ENCODE measurements around the gene CYP4F2. TPM values are rescaled to one million over a fixed set of nuclear protein-coding genes. Genes with fewer than 3 reads are reported as not detected.

The CYP4F2 gene
- total and polyA plus RNA-seq, 10 of the 15 experiments (the other 5 are each of a cell fraction or from before 2014, with no cell fraction given): 0.08 to 3.5 (median 0.63) TPM

DNA sequence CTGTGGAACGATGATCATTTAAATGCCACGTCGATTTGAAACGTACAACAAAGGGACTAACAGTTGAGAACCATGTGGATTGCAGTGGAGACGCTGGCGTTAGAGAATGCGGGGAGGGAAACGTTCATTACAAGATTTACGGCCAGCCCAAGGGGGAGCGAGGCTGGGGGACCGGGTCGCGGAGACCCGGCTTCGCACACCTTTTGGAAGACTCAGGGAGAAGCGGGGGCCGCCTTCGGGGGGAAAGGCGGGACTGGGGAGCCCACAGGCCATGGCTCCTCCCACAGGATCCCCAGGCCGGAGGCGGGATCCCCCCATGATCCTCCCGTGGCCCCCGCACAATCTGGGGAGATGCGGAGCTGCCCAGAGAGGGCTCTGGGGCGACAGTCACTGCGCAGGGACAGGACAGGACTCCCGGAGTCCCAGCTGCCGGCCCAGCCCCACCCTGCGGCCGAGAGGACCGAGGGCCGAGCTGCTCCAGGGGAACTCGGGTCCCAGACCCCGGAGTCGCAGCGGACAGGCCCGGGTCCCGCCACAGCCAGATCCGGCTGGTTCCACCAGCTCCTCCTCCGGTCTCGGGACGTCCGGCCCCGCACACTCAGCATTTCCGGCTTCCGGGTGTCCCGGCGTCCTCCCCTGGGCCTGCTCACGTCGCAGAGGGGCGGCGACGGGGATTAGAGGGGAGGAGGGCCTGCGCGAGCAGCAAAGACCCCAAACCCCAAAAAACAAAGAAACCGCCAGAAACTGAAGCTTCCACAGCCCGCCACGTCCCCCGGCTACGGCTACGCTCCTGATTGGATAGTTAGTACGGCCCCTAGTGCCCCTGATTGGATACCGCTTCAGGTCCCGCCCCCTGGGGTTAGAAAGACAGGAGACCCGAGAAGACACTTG, 61.3 kb downstream of the CYP4F2 start (continued):
- TF ChIP-seq, protein P1, sequence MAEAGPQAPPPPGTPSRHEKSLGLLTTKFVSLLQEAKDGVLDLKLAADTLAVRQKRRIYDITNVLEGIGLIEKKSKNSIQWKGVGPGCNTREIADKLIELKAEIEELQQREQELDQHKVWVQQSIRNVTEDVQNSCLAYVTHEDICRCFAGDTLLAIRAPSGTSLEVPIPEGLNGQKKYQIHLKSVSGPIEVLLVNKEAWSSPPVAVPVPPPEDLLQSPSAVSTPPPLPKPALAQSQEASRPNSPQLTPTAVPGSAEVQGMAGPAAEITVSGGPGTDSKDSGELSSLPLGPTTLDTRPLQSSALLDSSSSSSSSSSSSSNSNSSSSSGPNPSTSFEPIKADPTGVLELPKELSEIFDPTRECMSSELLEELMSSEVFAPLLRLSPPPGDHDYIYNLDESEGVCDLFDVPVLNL (IDR thresholded peaks at IDR 0.05; ENCODE audit: low read depth, low read length): no peak
- TF ChIP-seq PKNOX1 (IDR thresholded peaks at IDR 0.05) (peak; percentile 90), ZNF274 (IDR thresholded peaks at IDR 0.05; ENCODE audit: insufficient read depth, insufficient read length) (no peak), MTA3 (IDR thresholded peaks at IDR 0.05; ENCODE audit: borderline replicate concordance, low read length) (0 out of 2 replicates have a peak, but pooled peaks have one; percentile 8), BRCA1 (IDR thresholded peaks at IDR 0.05; ENCODE audit: low read depth, low read length) (no peak), POLR2A (IDR thresholded peaks at IDR 0.05; ENCODE audit: low read depth, low read length) (peak; percentile 100), POLR2AphosphoS5 (IDR thresholded peaks at IDR 0.05; ENCODE audit: low read length) (peak; percentile 88), NFYA (IDR thresholded peaks at IDR 0.05; ENCODE audit: borderline replicate concordance, low read depth, low read length) (peak; percentile 73), ZNF24 (IDR thresholded peaks at IDR 0.05) (no peak), HDAC6 (IDR thresholded peaks at IDR 0.05; ENCODE audit: unreplicated experiment) (peak; percentile 59), YY1 (IDR thresholded peaks at IDR 0.05; ENCODE audit: low read depth, low read length) (no peak), GABPA (IDR thresholded peaks at IDR 0.05; ENCODE audit: low read depth) (peak; percentile 89), CREB1 (IDR thresholded peaks at IDR 0.05; ENCODE audit: low read depth) (peak; percentile 68), IRF4 (IDR thresholded peaks at IDR 0.05; ENCODE audit: low read depth, low read length) (no peak), CREM (IDR thresholded peaks at IDR 0.05; ENCODE audit: low read depth) (peak; percentile 36; the same call in 1 of the 2 replicates), SIX5 (IDR thresholded peaks at IDR 0.05; ENCODE audit: low read depth, low read length, severe bottlenecking) (peak; percentile 24), MTA2 (IDR thresholded peaks at IDR 0.05; ENCODE audit: low read depth) (no peak), ZNF207 (IDR thresholded peaks at IDR 0.05; ENCODE audit: borderline replicate concordance) (0 out of 2 replicates have a peak, but pooled peaks have one; percentile 39)
- TF ChIP-seq, protein P2, sequence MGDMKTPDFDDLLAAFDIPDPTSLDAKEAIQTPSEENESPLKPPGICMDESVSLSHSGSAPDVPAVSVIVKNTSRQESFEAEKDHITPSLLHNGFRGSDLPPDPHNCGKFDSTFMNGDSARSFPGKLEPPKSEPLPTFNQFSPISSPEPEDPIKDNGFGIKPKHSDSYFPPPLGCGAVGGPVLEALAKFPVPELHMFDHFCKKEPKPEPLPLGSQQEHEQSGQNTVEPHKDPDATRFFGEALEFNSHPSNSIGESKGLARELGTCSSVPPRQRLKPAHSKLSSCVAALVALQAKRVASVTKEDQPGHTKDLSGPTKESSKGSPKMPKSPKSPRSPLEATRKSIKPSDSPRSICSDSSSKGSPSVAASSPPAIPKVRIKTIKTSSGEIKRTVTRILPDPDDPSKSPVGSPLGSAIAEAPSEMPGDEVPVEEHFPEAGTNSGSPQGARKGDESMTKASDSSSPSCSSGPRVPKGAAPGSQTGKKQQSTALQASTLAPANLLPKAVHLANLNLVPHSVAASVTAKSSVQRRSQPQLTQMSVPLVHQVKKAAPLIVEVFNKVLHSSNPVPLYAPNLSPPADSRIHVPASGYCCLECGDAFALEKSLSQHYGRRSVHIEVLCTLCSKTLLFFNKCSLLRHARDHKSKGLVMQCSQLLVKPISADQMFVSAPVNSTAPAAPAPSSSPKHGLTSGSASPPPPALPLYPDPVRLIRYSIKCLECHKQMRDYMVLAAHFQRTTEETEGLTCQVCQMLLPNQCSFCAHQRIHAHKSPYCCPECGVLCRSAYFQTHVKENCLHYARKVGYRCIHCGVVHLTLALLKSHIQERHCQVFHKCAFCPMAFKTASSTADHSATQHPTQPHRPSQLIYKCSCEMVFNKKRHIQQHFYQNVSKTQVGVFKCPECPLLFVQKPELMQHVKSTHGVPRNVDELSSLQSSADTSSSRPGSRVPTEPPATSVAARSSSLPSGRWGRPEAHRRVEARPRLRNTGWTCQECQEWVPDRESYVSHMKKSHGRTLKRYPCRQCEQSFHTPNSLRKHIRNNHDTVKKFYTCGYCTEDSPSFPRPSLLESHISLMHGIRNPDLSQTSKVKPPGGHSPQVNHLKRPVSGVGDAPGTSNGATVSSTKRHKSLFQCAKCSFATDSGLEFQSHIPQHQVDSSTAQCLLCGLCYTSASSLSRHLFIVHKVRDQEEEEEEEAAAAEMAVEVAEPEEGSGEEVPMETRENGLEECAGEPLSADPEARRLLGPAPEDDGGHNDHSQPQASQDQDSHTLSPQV (IDR thresholded peaks at IDR 0.05): no peak
- TF ChIP-seq, protein P3, sequence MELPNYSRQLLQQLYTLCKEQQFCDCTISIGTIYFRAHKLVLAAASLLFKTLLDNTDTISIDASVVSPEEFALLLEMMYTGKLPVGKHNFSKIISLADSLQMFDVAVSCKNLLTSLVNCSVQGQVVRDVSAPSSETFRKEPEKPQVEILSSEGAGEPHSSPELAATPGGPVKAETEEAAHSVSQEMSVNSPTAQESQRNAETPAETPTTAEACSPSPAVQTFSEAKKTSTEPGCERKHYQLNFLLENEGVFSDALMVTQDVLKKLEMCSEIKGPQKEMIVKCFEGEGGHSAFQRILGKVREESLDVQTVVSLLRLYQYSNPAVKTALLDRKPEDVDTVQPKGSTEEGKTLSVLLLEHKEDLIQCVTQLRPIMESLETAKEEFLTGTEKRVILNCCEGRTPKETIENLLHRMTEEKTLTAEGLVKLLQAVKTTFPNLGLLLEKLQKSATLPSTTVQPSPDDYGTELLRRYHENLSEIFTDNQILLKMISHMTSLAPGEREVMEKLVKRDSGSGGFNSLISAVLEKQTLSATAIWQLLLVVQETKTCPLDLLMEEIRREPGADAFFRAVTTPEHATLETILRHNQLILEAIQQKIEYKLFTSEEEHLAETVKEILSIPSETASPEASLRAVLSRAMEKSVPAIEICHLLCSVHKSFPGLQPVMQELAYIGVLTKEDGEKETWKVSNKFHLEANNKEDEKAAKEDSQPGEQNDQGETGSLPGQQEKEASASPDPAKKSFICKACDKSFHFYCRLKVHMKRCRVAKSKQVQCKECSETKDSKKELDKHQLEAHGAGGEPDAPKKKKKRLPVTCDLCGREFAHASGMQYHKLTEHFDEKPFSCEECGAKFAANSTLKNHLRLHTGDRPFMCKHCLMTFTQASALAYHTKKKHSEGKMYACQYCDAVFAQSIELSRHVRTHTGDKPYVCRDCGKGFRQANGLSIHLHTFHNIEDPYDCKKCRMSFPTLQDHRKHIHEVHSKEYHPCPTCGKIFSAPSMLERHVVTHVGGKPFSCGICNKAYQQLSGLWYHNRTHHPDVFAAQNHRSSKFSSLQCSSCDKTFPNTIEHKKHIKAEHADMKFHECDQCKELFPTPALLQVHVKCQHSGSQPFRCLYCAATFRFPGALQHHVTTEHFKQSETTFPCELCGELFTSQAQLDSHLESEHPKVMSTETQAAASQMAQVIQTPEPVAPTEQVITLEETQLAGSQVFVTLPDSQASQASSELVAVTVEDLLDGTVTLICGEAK (IDR thresholded peaks at IDR 0.05; ENCODE audit: borderline replicate concordance): peak; percentile 87

All from GM12878 (cell line).